ENCODE data around the gene RNF225. TPM values are rescaled to one million over a fixed set of nuclear protein-coding genes. Genes with fewer than 3 reads are reported as not detected.

The RNF225 gene
- total and polyA plus RNA-seq, 9 of the 15 experiments (the other 6 are each of a cell fraction or from before 2014, with no cell fraction given): 0.33 TPM; not detected in 8

GRCh38 chr19:58346961-58347929 lies 48.2 kb upstream of the RNF225 start (continued):
- TF ChIP-seq SOX6 (IDR thresholded peaks at IDR 0.05) (no peak), ILK (tag; IDR thresholded peaks at IDR 0.05; ENCODE audit: borderline replicate concordance, low read depth) (no peak), HMGN3 (IDR thresholded peaks at IDR 0.05; ENCODE audit: borderline replicate concordance, extremely low read depth, insufficient read length, low read depth, low read length) (peak; percentile 62), DACH1 (IDR thresholded peaks at IDR 0.05; ENCODE audit: partially characterized antibody) (no peak), KDM5B (IDR thresholded peaks at IDR 0.05; ENCODE audit: insufficient replicate concordance, low read depth, low read length) (peak; percentile 68), POLR2A (conservative IDR thresholded peaks at IDR 0.05) (peak; percentile 44; the same call in 1 of the 2 replicates), ETS2 (tag; IDR thresholded peaks at IDR 0.05; ENCODE audit: borderline replicate concordance, poor library complexity, severe bottlenecking) (no peak), FIP1L1 (IDR thresholded peaks at IDR 0.05; ENCODE audit: low read depth, low read length, poor library complexity, severe bottlenecking) (peak; percentile 22), RBM25 (IDR thresholded peaks at IDR 0.05; ENCODE audit: low read depth, low read length, severe bottlenecking) (no peak), ZNF41 (CRISPR knock-in tag; conservative IDR thresholded peaks at IDR 0.05) (no peak), NCOA1 (IDR thresholded peaks at IDR 0.05; ENCODE audit: low read depth) (no peak), ZNF449 (CRISPR knock-in tag; IDR thresholded peaks at IDR 0.05) (no peak), ZNF778 (CRISPR knock-in tag; IDR thresholded peaks at IDR 0.05) (no peak), POLR2G (IDR thresholded peaks at IDR 0.05; ENCODE audit: low read depth, low read length) (peak; percentile 72), CTCFL (IDR thresholded peaks at IDR 0.05; ENCODE audit: borderline replicate concordance, insufficient read depth, low read depth, low read length, poor library complexity, severe bottlenecking) (no peak), GATA2 (CRISPR knock-in tag; IDR thresholded peaks at IDR 0.05) (no peak), MEF2D (tag; conservative IDR thresholded peaks at IDR 0.05; ENCODE audit: low read depth) (no peak)
